Activated CD8-positive, alpha-beta memory T cell treated with anti-CD3 and anti-CD28 coated beads for 48 hours (primary cell): ENCODE data around the gene OR51V1.
"Not testable (repeated sequence)": the region's sequence is repeated elsewhere in the genome, so short reads cannot be mapped to it uniquely, and the experiment has no call there.

ENCODE experiments used
- DNase-seq, 3 experiments: peaks; one replicate each; pipeline ENCODE4 v3.0.0-alpha.2; 2020; ENCODE audit warnings: low read depth in 2 of 3, low spot score in 2 of 3

Gene OR51V1, protein sequence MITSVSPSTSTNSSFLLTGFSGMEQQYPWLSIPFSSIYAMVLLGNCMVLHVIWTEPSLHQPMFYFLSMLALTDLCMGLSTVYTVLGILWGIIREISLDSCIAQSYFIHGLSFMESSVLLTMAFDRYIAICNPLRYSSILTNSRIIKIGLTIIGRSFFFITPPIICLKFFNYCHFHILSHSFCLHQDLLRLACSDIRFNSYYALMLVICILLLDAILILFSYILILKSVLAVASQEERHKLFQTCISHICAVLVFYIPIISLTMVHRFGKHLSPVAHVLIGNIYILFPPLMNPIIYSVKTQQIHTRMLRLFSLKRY

DNA sequence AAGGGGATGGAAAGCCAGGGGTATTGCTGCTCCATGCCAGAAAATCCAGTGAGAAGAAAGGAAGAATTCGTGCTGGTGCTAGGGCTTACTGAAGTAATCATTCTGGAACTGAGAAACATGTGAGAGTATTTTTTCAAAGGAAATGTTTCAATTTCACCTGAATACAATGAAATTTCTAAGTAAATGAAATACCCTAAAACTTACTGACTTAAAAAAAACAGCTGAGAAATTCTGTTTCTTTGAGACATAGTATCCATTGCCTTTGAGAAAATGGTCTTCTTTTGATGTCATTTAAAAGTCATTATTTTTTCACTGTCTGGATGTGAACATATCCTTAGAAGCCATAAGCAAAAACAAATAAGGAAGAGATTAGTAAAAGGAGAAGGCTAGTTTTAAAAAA, at the start of gene OR51V1:
Gene OR51V1, minus strand, starts transcription at position 101 of the 400 bp plus-strand sequence. Its CDS starts 0 bp downstream, at position 101.
- no peak for DNase-seq

DNA sequence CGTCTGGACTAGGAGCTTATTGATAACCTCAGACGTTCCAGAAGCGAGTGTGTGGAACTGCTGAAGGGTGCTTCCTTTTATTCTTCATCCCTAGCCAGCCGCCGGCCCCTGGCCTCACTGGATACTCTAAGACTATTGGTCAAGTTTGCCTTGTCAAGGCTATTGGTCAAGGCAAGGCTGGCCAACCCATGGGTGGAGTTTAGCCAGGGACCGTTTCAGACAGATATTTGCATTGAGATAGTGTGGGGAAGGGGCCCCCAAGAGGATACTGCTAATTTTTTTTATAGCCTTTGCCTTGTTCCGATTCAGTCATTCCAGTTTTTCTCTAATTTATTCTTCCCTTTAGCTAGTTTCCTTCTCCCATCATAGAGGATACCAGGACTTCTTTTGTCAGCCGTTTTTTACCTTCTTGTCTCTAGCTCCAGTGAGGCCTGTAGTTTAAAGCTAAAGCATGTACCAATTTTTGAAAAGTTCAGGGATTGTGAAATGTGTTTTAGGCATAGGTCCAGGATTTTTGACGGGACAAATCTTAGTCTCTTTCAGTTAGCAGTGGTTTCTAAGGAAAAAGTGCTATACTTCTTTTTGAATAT, 49.4 kb upstream of the OR51V1 start, which contains the start of gene HBG1:
Gene HBG1, minus strand, starts transcription at position 51 of the 590 bp plus-strand sequence. CDS start 53 bp downstream, outside the sequence.
- not testable (repeated sequence) for DNase-seq

DNA sequence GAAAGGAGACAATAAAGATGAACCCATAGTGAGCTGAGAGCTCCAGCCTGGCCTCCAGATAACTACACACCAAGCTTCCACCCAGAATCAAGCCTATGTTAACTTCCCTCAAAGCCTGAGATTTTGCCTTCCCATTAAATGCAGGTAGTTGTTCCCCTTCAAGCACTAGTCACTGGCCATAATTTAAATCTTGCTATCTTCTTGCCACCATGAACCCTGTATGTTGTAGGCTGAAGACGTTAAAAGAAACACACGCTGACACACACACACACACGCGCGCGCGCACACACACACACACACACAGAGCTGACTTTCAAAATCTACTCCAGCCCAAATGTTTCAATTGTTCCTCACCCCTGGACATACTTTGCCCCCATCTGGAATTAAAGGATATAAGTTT, 48.0 kb upstream of the OR51V1 start:
- DNase-seq, result not testable (repeated sequence)

DNA sequence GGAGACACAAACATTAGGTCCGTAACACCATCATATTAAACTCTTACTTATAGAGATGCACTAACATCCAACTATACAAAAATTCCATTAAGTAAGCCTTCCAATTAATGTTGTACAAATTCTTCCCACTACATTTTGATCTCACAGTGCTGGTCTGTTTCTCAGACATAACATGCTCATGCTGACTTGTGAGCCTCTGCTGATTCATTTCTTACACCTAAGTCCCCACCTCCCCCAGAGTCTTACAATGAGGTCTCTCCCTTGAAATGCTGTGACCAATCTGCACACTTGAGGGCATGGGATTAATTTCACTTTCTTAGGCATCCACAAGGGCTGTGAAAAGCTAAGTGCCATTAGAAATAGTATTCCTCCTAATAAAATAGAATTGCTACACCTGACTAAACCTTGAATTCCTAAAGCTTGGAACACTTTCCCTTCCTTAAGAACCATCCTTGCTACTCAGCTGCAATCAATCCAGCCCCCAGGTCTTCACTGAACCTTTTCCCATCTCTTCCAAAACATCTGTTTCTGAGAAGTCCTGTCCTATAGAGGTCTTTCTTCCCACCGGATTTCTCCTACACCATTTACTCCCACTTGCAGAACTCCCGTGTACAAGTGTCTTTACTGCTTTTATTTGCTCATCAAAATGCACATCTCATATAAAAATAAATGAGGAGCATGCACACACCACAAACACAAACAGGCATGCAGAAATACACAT, 47.1 kb upstream of the OR51V1 start:
- DNase-seq, result no peak

DNA sequence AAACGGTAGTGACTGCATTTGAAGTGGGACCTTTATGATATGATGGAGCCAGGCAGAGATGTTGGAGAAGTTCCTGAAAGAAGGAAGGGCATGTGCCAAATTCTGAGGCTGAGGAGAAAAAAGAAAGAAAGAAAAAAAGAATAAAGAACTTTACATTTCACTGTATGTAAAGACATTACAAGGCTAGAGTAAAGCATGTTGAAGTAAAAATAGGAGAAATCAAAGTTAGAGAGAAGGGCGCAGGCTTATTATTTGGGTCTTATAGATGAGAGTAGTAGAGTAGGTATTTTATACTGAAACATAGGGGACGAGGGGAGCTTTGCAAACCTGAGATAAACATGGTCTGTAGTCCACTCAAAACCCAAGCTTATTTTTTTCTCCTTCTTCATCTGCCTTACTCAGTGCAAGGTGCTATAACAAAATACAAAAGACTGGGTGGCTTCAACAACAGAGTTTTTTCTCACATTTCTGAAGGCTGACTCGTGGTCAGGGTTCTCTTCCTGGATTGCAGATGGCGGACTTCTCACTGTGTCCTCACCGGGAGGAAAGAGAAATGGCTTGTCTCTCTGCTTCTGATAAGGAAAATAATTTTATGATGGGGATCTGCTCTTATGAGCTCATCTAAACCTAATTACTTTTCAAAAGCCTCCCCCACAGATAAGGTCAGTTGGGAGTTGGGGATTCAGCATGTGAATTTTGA, 46.4 kb upstream of the OR51V1 start:
- DNase-seq, result no peak

DNA sequence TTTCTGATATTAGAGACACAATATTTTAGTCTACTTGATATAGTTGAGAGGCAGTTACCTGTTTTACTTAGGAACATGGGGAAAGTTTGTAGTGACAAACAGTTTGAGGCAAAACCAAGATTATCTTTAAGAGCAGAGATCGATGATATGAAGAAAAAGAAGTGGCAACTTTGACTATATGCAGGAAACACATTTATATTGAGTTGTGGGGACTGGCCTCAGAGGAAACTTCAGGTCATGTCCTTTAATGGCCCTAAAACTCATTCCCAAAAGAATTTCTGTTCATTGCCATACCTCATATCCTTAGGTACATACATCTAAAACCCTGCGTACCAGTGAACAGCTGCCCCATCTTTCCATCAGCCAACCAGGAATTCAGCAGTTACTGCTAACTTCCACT, 44.7 kb upstream of the OR51V1 start:
- DNase-seq, result no peak

DNA sequence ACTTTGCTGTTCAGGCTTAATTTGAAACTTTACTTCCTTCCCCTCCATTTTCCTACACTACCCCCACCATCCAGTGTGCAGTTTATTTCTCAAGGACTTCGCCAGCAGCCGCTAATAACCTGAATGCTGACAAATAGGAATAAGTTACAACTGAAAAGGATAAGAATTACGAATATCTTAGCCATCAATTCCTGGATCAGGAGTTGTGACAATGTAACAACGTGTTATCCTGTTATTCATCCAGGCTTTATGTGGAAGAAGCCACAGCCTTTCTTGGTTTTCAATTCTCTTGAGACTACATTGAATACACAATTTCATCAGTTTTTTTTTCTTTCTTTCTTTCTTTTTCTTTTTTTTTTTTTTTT, 43.3 kb upstream of the OR51V1 start:
- no peak for DNase-seq

DNA sequence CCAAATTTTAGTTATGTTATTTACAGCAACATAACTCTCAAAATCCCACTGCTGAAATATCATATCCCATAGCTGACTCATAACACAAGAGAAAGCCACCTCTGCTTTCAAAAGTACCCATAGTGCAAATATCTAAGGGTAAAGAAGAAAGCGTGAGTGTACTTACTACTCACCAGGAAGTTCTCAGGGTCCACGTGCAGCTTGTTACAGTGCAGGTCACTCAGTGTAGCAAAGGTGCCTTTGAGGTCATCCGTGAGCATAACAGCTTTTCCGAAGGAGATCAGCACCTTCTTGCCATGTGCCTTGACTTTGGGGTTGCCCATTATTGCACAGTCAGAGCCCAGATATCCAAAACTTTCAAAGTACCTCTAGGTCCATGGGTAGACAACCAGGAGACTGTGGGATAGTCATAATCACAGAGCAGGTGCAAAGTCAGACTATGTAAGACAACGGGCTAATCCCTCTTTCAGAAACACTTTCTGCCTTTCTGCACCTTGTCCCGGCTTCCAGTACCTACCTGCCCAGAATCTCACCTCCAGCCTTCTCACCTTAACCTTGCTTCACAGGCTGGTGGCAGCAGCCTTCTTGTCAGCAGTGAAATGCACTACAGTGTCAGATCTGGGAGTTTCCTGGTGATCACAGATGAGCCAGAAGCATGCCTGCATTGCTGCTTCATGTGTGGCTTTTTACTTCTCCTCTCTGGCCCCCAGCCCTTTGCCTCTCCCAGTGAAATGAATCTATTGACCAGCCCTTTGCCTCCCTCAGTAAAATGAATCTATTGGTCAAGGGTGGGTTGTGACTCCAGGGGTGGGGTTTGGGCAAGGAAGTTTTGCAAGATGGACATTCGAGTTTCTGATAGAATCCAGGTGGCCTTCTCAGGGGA, 42.7 kb upstream of the OR51V1 start:
- no peak for DNase-seq

DNA sequence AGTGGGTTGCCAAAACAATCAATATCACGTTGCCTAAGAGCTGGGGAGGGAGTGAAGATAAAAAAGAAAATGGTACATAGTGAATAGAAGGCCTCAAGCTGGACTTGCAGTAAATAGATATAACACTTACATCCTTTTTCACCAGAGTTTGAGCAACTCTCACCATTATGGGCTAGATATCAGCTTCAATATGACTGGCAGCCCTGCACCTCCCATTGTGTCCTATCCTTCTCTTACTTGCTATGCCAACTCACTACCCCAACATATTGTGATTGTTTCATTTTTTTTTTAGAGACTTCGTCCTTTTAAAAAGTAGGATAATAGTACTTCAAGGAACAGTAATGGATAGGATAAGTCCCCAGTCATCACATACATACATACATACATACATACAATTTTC, 41.7 kb upstream of the OR51V1 start:
- DNase-seq, result no peak

DNA sequence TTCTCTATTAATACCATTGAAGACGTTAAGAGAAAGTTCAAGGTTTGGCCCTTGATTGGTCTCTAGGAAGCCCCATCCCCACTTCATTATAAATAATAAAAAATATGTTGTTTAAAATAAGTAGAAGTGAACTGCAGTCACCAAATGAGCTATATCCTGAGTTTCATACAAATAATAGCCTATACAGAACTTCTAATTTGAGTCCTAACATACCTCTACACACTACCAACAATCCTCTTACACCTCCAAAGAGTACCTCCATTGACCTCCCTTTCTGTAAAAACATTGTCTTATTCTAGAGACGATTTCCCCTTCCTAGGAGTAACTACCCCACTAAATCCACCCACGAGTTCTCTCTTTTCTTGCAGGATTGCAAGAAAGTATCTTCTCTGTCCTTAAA, 41.0 kb upstream of the OR51V1 start:
- no peak for DNase-seq

DNA sequence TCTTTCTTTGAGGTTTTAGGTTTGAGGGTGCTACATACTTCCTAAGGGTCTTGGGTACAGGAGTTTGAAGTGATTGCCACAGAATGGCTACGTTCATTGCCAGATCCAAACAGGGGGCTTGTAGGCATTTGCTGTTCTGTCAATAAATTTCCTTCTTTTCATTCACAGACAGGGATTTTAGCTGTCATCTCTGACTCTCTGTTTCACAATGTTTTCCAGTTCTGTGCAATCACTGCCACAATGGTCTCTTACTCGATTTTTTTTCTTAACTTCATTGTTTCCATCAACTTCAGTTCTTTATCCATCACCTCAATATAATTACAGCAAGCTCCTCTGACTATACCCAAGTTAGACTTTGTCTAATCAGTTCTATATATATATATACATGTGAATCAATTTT, 40.0 kb upstream of the OR51V1 start:
- no peak for DNase-seq

DNA sequence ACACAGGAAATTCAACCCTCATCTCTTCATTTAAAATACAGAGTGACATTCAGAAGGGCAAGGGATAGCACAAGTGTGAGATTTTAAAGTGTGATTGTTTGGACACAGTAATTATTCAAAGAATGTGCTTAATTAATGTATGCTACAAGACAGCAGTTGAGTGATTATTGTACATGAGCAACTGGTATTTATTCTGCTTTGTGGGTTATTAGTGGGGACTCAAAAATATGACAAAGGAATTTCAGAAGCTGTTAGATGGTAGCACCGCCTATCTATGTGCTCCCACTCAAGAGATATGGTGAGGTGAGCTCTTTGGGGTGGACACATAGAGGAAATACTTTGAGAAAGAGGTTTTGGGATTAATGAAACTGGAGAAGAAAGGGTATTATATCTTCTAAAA, 39.6 kb upstream of the OR51V1 start:
- DNase-seq, result no peak

DNA sequence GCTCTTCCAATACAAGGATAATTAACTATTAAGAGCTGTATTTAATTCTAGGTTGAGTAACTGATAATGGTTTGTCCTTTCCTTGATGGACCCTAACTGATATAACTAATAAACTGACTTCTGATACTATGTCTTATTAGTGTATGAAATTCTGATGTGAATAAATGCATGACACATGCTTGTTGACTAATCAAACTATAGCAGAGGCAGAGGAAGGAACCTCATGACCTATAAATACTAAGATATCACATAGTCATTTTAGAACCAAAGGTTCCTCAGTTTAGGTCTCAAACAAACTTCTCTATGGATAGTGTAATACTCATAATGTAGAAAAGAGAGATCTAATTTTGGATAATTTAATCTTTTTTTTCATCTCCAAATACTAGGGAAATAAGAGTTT, 38.6 kb upstream of the OR51V1 start:
- no peak for DNase-seq

DNA sequence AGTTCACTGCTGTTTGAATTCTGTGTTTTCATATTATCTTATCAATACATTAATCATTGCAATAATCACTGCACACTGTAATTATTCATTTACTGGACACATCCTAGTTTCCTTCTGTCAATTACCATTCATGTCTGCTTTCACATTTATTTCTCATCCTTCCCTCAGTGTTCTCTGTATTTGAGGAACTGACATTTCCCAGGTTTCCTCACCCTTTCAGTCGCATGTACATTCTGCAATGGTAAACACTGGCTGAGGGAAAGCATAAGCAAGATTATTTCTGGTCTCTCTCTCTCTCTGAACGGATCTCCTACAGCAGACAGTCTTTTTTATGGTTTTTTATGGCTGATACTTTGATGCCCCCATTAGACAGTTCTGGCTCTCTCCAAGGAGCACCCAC, 38.0 kb upstream of the OR51V1 start:
- no peak for DNase-seq

DNA sequence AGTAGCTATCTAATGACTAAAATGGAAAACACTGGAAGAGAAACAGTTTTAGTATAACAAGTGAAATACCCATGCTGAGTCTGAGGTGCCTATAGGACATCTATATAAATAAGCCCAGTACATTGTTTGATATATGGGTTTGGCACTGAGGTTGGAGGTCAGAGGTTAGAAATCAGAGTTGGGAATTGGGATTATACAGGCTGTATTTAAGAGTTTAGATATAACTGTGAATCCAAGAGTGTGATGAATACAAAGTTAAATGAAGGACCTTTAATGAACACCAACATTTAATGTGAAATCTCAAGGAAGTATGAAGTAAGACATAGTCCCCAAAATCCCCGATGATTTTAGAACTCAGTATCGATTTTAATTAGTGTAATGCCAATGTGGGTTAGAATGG, 36.9 kb upstream of the OR51V1 start:
- DNase-seq, result no peak

DNA sequence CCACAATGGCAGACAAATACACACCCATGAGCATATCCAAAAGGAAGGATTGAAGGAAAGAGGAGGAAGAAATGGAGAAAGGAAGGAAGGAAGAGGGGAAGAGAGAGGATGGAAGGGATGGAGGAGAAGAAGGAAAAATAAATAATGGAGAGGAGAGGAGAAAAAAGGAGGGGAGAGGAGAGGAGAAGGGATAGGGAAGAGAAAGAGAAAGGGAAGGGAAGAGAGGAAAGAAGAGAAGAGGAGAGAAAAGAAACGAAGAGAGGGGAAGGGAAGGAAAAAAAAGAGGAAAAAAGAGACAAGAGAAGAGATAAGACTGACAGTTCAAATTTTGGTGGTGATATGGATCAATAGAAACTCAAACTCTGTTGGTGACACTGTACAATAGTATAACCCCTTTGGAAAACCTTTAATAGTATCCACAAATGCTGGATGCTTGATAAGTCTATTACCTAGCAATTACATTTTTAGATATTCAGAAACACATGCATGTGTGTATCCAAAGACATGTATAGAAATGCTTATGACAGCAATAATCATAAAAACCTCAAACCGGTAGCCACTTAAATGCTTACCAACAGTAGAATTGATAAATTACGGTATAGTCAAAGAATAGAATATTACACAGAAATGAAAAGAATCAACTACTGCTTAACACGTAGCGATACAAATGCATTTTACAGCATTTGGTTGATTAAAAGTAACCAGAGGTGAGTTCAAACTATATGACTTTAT, 35.0 kb upstream of the OR51V1 start:
- no peak for DNase-seq

DNA sequence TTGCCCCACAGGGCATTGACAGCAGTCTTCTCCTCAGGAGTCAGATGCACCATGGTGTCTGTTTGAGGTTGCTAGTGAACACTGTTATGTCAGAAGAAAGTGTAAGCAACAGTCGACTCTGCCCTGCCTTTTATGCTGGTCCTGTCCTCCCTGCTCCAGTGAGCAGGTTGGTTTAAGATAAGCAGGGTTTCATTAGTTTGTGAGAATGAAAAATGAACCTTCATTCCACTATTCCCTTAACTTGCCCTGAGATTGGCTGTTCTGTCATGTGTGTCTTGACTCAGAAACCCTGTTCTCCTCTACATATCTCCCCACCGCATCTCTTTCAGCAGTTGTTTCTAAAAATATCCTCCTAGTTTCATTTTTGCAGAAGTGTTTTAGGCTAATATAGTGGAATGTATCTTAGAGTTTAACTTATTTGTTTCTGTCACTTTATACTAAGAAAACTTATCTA, 33.9 kb upstream of the OR51V1 start, which contains the start of gene HBD:
Gene HBD, minus strand, starts transcription at position 103 of the 454 bp plus-strand sequence. Its CDS starts 50 bp downstream, at position 53.
- DNase-seq, result no peak

DNA sequence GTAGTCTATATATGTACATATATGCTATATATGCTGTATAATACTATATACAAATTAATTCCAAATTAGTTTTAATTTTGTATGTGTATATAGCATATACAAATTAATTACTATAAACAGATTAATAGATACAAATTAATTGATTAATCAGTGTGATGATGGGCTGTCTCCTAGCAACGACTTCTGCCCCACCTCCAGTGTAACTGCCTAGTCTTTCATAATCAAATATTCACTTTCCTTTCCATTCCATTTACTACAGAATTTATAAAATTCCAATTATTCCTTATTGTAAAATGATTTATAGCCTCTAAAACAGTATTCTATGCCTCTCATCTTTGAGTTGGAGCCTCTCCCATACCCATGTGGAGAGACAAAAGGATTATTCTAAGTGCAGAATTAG, 32.8 kb upstream of the OR51V1 start:
- DNase-seq, result no peak

DNA sequence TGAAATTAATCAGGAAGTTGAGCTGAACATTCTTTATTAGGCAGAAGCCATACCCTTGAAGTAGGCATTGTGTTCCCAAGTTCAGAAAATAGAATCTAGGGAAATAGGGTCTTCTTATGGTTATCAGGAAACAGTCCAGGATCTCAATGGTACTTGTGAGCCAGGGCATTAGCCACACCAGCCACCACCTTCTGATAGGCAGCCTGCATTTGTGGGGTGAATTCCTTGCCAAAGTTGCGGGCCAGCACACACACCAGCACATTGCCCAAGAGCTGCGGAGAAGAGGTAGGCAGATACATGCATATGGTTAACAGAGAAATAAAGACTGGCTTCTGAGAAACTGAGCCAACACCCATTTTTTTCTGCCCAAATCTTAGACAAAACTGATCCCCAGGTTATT, 32.3 kb upstream of the OR51V1 start:
- DNase-seq, result no peak

DNA sequence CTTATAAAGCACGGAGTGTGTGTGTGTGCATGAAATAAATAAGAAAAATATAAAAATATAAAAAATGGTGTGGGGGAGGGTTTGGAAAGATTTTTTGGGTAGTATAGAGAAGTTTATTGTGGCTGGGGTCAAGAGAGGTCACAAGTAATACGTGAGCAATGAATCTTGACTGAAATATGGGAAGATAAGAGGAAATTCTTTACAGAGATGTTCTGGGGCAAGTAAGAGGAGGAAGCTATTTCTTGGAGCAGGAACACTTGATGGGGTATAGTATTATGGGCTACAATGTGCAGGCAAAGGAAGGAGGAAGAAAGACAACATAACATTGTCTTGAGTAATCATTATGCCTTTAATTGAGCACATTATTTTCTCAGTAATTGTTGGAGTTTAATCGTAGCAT, 31.7 kb upstream of the OR51V1 start:
- DNase-seq, result no peak
